ENCODE results near the gene EMILIN2. TPM values are rescaled to one million over a fixed set of nuclear protein-coding genes. Genes with fewer than 3 reads are reported as not detected.

Gene EMILIN2
- total and polyA plus RNA-seq, 4 donors: 13.5 to 63.2 (median 36.0) TPM

DNA sequence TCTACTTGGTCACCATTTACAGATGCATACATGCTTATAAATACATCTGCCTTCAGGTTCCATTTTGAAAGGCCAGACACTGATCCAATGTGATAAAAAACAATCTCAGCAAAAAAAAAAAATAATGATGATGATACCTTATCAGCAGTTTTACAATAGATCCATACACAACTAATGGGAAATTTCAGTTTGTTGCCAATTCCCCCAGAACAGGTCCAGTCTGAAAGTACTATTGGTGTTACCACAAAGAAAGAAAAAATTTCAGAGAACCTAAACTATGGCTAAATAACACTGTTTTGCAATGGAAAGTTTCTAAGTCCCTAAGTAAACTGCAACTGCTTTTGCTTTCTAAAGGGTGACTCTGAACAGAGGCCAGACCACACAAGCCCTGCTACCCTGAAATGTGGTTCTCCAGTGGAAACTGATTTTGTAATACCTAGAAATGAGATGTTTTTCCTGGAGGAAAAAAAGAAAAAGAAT, 112.1 kb downstream of the EMILIN2 start:
- Histone ChIP-seq H3K9me3 (ENCODE audit: control insufficient read depth in 4 of 4, insufficient read depth in 3 of 4, low read length in 3 of 4) (no peaks in the 10 kb centered on the region), H3K27ac (ENCODE audit: low read depth in 1 of 2, low read length in 1 of 2) (no peak overlapping the region), H3K36me3 (ENCODE audit: control insufficient read depth in 4 of 4, insufficient read depth in 4 of 4, low read length in 4 of 4) (peaks cover 0 to 9% (median 4%) of the 10 kb centered on the region in 4 donors), H3K9ac (ENCODE audit: insufficient read depth in 1 of 2, low read length in 2 of 2) (no peak overlapping the region), H3K4me3 (no peak overlapping the region), H3K4me1 (ENCODE audit: control insufficient read depth in 5 of 5, insufficient read depth in 5 of 5, low read length in 5 of 5) (peaks cover 0 to 23% (median 0%) of the 10 kb centered on the region in 5 donors), H3K27me3 (ENCODE audit: control insufficient read depth in 3 of 3, insufficient read depth in 3 of 3, low read length in 2 of 3) (no peaks in the 10 kb centered on the region)
- DNase-seq: peak in 1 of 3 donors; percentile 55
- TF ChIP-seq, protein P1, sequence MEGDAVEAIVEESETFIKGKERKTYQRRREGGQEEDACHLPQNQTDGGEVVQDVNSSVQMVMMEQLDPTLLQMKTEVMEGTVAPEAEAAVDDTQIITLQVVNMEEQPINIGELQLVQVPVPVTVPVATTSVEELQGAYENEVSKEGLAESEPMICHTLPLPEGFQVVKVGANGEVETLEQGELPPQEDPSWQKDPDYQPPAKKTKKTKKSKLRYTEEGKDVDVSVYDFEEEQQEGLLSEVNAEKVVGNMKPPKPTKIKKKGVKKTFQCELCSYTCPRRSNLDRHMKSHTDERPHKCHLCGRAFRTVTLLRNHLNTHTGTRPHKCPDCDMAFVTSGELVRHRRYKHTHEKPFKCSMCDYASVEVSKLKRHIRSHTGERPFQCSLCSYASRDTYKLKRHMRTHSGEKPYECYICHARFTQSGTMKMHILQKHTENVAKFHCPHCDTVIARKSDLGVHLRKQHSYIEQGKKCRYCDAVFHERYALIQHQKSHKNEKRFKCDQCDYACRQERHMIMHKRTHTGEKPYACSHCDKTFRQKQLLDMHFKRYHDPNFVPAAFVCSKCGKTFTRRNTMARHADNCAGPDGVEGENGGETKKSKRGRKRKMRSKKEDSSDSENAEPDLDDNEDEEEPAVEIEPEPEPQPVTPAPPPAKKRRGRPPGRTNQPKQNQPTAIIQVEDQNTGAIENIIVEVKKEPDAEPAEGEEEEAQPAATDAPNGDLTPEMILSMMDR (IDR thresholded peaks at IDR 0.05; ENCODE audit: control extremely low read depth, extremely low read depth): no peak
- no peak for ATAC-seq (ENCODE audit: insufficient read depth, low FRiP score)

DNA sequence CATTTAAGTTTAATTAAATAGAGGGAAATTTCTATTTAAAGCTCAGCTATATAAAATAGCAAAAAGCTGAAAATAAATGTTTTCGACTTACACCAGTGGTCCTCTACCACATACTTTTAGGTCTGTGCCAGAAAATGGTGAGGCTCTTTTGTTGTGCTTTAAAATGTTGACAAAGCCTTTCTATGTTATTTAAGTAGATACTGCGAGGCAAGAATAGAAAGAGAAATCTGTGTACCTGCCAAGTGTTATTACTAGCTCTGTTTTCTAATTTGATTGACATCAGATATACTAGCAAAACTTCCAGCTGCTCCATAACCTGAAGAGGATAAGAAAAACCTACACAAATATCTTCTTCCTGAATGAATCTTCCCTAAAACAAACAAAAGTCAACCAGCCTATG, 112.5 kb downstream of the EMILIN2 start:
- ATAC-seq (ENCODE audit: insufficient read depth, low FRiP score): no peak
- 54 to 81% methylated on average over 2 of the region's 2 CpGs for WGBS, 2 donors
- no peaks in the 10 kb centered on the region for H3K9me3 ChIP-seq (ENCODE audit: control insufficient read depth in 4 of 4, insufficient read depth in 3 of 4, low read length in 3 of 4)
- H3K27ac ChIP-seq (ENCODE audit: low read depth in 1 of 2, low read length in 1 of 2): no peak overlapping the region
- H3K27me3 ChIP-seq (ENCODE audit: control insufficient read depth in 3 of 3, insufficient read depth in 3 of 3, low read length in 2 of 3): no peaks in the 10 kb centered on the region
- H3K9ac ChIP-seq (ENCODE audit: insufficient read depth in 1 of 2, low read length in 2 of 2): no peak overlapping the region
- no peak for DNase-seq
- TF ChIP-seq, protein P1 (IDR thresholded peaks at IDR 0.05; ENCODE audit: control extremely low read depth, extremely low read depth): no peak
- peaks cover 0 to 23% (median 0%) of the 10 kb centered on the region in 5 donors for H3K4me1 ChIP-seq (ENCODE audit: control insufficient read depth in 5 of 5, insufficient read depth in 5 of 5, low read length in 5 of 5)
- H3K36me3 ChIP-seq (ENCODE audit: control insufficient read depth in 4 of 4, insufficient read depth in 4 of 4, low read length in 4 of 4): peaks cover 0 to 4% (median 2%) of the 10 kb centered on the region in 4 donors
- no peak overlapping the region for H3K4me3 ChIP-seq

DNA sequence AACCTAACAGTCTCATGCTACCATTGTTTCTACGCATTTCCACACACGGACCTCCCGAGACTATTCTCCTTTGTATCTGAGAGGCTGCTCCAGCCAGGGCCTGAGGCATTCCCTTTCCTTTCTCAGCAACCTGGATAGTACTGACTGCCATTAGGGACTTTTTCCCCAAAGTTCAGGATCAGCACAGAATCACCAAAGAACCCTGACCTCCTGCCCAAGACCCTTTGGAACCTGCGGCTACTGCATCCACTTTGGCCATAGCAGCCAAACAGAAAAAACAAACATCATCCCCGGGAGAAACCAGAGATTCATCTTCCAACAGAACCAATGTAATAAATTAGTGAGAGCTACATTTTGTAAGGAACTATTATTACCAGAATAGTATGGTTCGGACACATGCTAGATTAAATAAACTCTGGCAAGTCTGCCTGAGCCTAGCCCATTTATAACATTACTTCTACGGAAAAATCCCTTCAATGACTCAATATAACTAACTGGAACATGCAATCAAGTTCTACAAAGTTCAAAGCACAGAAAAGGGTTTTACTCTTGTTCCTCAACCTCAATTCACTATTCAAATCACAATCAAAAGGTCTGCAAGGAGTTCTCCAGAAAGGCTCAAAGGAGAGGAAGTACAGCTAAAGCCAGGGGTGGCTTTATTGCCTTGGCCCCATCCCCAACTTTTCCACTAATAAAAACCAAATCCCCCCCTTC, 114.3 kb downstream of the EMILIN2 start:
- no peak overlapping the region for H3K9ac ChIP-seq (ENCODE audit: insufficient read depth in 1 of 2, low read length in 2 of 2)
- TF ChIP-seq, protein P1 (IDR thresholded peaks at IDR 0.05; ENCODE audit: control extremely low read depth, extremely low read depth): no peak
- H3K9me3 ChIP-seq (ENCODE audit: control insufficient read depth in 4 of 4, insufficient read depth in 3 of 4, low read length in 3 of 4): no peaks in the 10 kb centered on the region
- peaks cover 0 to 23% (median 0%) of the 10 kb centered on the region in 5 donors for H3K4me1 ChIP-seq (ENCODE audit: control insufficient read depth in 5 of 5, insufficient read depth in 5 of 5, low read length in 5 of 5)
- peak overlapping the region; percentile 21 to 82 for H3K27ac ChIP-seq (ENCODE audit: low read depth in 1 of 2, low read length in 1 of 2)
- H3K27me3 ChIP-seq (ENCODE audit: control insufficient read depth in 3 of 3, insufficient read depth in 3 of 3, low read length in 2 of 3): no peaks in the 10 kb centered on the region
- WGBS, 2 donors: 78 to 89% methylated on average over 7 of the region's 7 CpGs
- DNase-seq (no peak), ATAC-seq (ENCODE audit: insufficient read depth, low FRiP score) (no peak)
- H3K36me3 ChIP-seq (ENCODE audit: control insufficient read depth in 4 of 4, insufficient read depth in 4 of 4, low read length in 4 of 4): peaks cover 0 to 3% (median 0%) of the 10 kb centered on the region in 4 donors
- no peak overlapping the region for H3K4me3 ChIP-seq

Measured in lung (tissue), 12 donors.